Keratinocyte (primary cell): ENCODE results near the gene BDP1.
"Not testable (repeated sequence)": the region's sequence is repeated elsewhere in the genome, so short reads cannot be mapped to it uniquely, and the experiment has no call there.

Experiments
- CTCF ChIP-seq, 3 experiments: IDR thresholded peaks in 1 of 3; conservative IDR thresholded peaks in 1 of 3; optimal IDR thresholded peaks in 1 of 3; 2 replicates in 2 of 3; 3 replicates in 1 of 3; pipeline versions ENCODE3 to v1.5.1; 2011; ENCODE audit warnings: low read length in 3 of 3, mild to moderate bottlenecking in 3 of 3, moderate library complexity in 2 of 3, control low read depth in 1 of 3, inconsistent platforms in 1 of 3; ENCODE audit not compliant: insufficient read depth in 2 of 3; ENCODE audit errors: extremely low read depth in 1 of 3
- EZH2 ChIP-seq: IDR thresholded peaks from one replicate; pipeline ENCODE4 v1.6.1; 2012; ENCODE audit warnings: inconsistent platforms, mild to moderate bottlenecking, low read length, moderate library complexity

GRCh38 chr5:71434825-71435224, 20.6 kb upstream of the BDP1 start:
- TF ChIP-seq EZH2; CTCF (optimal IDR thresholded peaks at IDR 0.05 in 1 of 3, IDR thresholded peaks at IDR 0.05 in 1 of 3, conservative IDR thresholded peaks at IDR 0.05 in 1 of 3; ENCODE audit: extremely low read depth in 1 of 3, insufficient read depth in 2 of 3, low read length in 3 of 3): not testable (repeated sequence)
